ENCODE data around the gene GIN1. TPM values are rescaled to one million over a fixed set of nuclear protein-coding genes. Genes with fewer than 3 reads are reported as not detected.
"Not testable (repeated sequence)": the region's sequence is repeated elsewhere in the genome, so short reads cannot be mapped to it uniquely, and the experiment has no call there.

The GIN1 gene
- total RNA-seq, 2 donors from 2014 or later: 7.0 to 9.6 TPM

GRCh38 chr5:103079796-103080195 is 40.1 kb downstream of the GIN1 start:
- peaks cover 77% of the 10 kb centered on the region for H3K9me3 ChIP-seq (ENCODE audit: control insufficient read depth, low read length)
- no peak overlapping the region for H3K27ac Mint-ChIP-seq
- DNase-seq: no peak
- H3K27ac ChIP-seq (ENCODE audit: low read depth, low read length): no peak overlapping the region
- H3K4me1 Mint-ChIP-seq: no peaks in the 10 kb centered on the region
- H3K27me3 Mint-ChIP-seq (ENCODE audit: insufficient read depth): peaks cover 6% of the 10 kb centered on the region
- WGBS, 2 experiments (ENCODE audit: insufficient coverage in 1 of 2, insufficient read length in 1 of 2): 81 to 83% methylated on average over 3 to 4 of the region's 4 CpGs
- no peaks in the 10 kb centered on the region for H3K4me1 ChIP-seq (ENCODE audit: control insufficient read depth, insufficient read depth, low read length)
- peaks cover 12% of the 10 kb centered on the region for H3K36me3 Mint-ChIP-seq (ENCODE audit: low read depth)
- H3K36me3 ChIP-seq (ENCODE audit: control insufficient read depth, insufficient read depth, low read length): peaks cover 1% of the 10 kb centered on the region
- H3K4me3 ChIP-seq (ENCODE audit: low read length): no peak overlapping the region
- H3K9me3 Mint-ChIP-seq: peaks cover 73% of the 10 kb centered on the region
- no peak overlapping the region for H3K4me3 Mint-ChIP-seq
- H3K9ac ChIP-seq (ENCODE audit: extremely low read depth, low read length, poor library complexity, severe bottlenecking): no peak overlapping the region
- H3K27me3 ChIP-seq (ENCODE audit: control insufficient read depth, insufficient read depth, low read length, poor library complexity, severe bottlenecking): no peaks in the 10 kb centered on the region
- TF ChIP-seq CTCF (conservative IDR thresholded peaks at IDR 0.05): no peak

GRCh38 chr5:103075442-103075841 is 44.5 kb downstream of the GIN1 start:
- peaks cover 6% of the 10 kb centered on the region for H3K27me3 Mint-ChIP-seq (ENCODE audit: insufficient read depth)
- H3K9me3 Mint-ChIP-seq: peaks cover 67% of the 10 kb centered on the region
- no peaks in the 10 kb centered on the region for H3K27me3 ChIP-seq (ENCODE audit: control insufficient read depth, insufficient read depth, low read length, poor library complexity, severe bottlenecking)

GRCh38 chr5:103073500-103073899 is 46.4 kb downstream of the GIN1 start:
- not testable (repeated sequence) for H3K9ac ChIP-seq (ENCODE audit: extremely low read depth, low read length, poor library complexity, severe bottlenecking); H3K27me3 ChIP-seq (ENCODE audit: control insufficient read depth, insufficient read depth, low read length, poor library complexity, severe bottlenecking); H3K4me1 Mint-ChIP-seq; H3K4me1 ChIP-seq (ENCODE audit: control insufficient read depth, insufficient read depth, low read length); H3K4me3 Mint-ChIP-seq; DNase-seq; H3K4me3 ChIP-seq (ENCODE audit: low read length); H3K27me3 Mint-ChIP-seq (ENCODE audit: insufficient read depth); H3K36me3 Mint-ChIP-seq (ENCODE audit: low read depth); H3K27ac ChIP-seq (ENCODE audit: low read depth, low read length); H3K36me3 ChIP-seq (ENCODE audit: control insufficient read depth, insufficient read depth, low read length); H3K27ac Mint-ChIP-seq
- H3K9me3 ChIP-seq (ENCODE audit: control insufficient read depth, low read length): peaks cover 35% of the 10 kb centered on the region
- WGBS, 2 experiments (ENCODE audit: insufficient coverage in 1 of 2, insufficient read length in 1 of 2): 76 to 83% methylated on average over 4 of the region's 4 CpGs
- H3K9me3 Mint-ChIP-seq: peaks cover 56% of the 10 kb centered on the region

More at GRCh38 chr5:103075442-103075841, 44.5 kb downstream of the GIN1 start:
- 87 to 90% methylated on average over 3 to 4 of the region's 4 CpGs for WGBS, 2 experiments (ENCODE audit: insufficient coverage in 1 of 2, insufficient read length in 1 of 2)
- Histone ChIP-seq H3K9me3 (ENCODE audit: control insufficient read depth, low read length) (peaks cover 51% of the 10 kb centered on the region), H3K36me3 (ENCODE audit: control insufficient read depth, insufficient read depth, low read length) (no peaks in the 10 kb centered on the region), H3K4me3 (ENCODE audit: low read length) (no peak overlapping the region), H3K27ac (ENCODE audit: low read depth, low read length) (no peak overlapping the region), H3K9ac (ENCODE audit: extremely low read depth, low read length, poor library complexity, severe bottlenecking) (no peak overlapping the region), H3K4me1 (ENCODE audit: control insufficient read depth, insufficient read depth, low read length) (no peaks in the 10 kb centered on the region)
- no peak overlapping the region for H3K27ac Mint-ChIP-seq
- no peaks in the 10 kb centered on the region for H3K4me1 Mint-ChIP-seq
- no peak overlapping the region for H3K4me3 Mint-ChIP-seq
- DNase-seq: no peak
- no peak for TF ChIP-seq CTCF (conservative IDR thresholded peaks at IDR 0.05)
- no peaks in the 10 kb centered on the region for H3K36me3 Mint-ChIP-seq (ENCODE audit: low read depth)

- H3K27me3 Mint-ChIP-seq (ENCODE audit: insufficient read depth): no peaks in the 10 kb centered on the region
- Histone ChIP-seq H3K27me3 (ENCODE audit: control insufficient read depth, insufficient read depth, low read length, poor library complexity, severe bottlenecking) (no peaks in the 10 kb centered on the region), H3K4me1 (ENCODE audit: control insufficient read depth, insufficient read depth, low read length) (peaks cover 13% of the 10 kb centered on the region), H3K9ac (ENCODE audit: extremely low read depth, low read length, poor library complexity, severe bottlenecking) (no peak overlapping the region), H3K27ac (ENCODE audit: low read depth, low read length) (no peak overlapping the region), H3K4me3 (ENCODE audit: low read length) (no peak overlapping the region), H3K9me3 (ENCODE audit: control insufficient read depth, low read length) (no peaks in the 10 kb centered on the region), H3K36me3 (ENCODE audit: control insufficient read depth, insufficient read depth, low read length) (no peaks in the 10 kb centered on the region)
- H3K27ac Mint-ChIP-seq: peak overlapping the region; percentile 85
- WGBS, 2 experiments (ENCODE audit: insufficient coverage in 1 of 2, insufficient read length in 1 of 2): 87 to 90% methylated on average over 1 of the region's 1 CpG
- H3K4me1 Mint-ChIP-seq: peaks cover 29% of the 10 kb centered on the region
- no peak for TF ChIP-seq CTCF (conservative IDR thresholded peaks at IDR 0.05)
- H3K36me3 Mint-ChIP-seq (ENCODE audit: low read depth): no peaks in the 10 kb centered on the region
- no peak for DNase-seq
- no peak overlapping the region for H3K4me3 Mint-ChIP-seq
- H3K9me3 Mint-ChIP-seq: no peaks in the 10 kb centered on the region
Measured at GRCh38 chr5:103066326-103066725, 53.6 kb downstream of the GIN1 start.

Data from endodermal cell (in vitro differentiated cells).